GM12873 (cell line): ENCODE measurements around the gene PRM1.

Experiments used
- CTCF ChIP-seq: IDR thresholded peaks from 2 replicates; pipeline ENCODE4 v1.5.1; 2012; ENCODE audit warnings: low read depth, mild to moderate bottlenecking, moderate library complexity, low read length, control low read depth; ENCODE audit not compliant: insufficient read depth; ENCODE audit errors: missing control alignments

Gene PRM1

GRCh38 chr16:11319529-11320146 is 38.5 kb upstream of the PRM1 start:
- no peak for TF ChIP-seq CTCF

- TF ChIP-seq CTCF: no peak
Measured at GRCh38 chr16:11318817-11319216, 37.7 kb upstream of the PRM1 start.

- no peak for TF ChIP-seq CTCF
Measured at GRCh38 chr16:11316331-11317015, 35.3 kb upstream of the PRM1 start.

GRCh38 chr16:11315510-11315909 is 34.4 kb upstream of the PRM1 start:
- TF ChIP-seq CTCF: no peak

- TF ChIP-seq CTCF: no peak
Measured at GRCh38 chr16:11314309-11314894, 33.3 kb upstream of the PRM1 start.

- TF ChIP-seq CTCF: no peak
Measured at GRCh38 chr16:11313493-11314308, 32.6 kb upstream of the PRM1 start.

- TF ChIP-seq CTCF: no peak
Measured at GRCh38 chr16:11312718-11313492, 31.8 kb upstream of the PRM1 start.
